ENCODE measurements around the gene PADI3. TPM values are rescaled to one million over a fixed set of nuclear protein-coding genes. Genes with fewer than 3 reads are reported as not detected.

The PADI3 gene
- total and polyA plus RNA-seq, 12 donors = not detected

DNA sequence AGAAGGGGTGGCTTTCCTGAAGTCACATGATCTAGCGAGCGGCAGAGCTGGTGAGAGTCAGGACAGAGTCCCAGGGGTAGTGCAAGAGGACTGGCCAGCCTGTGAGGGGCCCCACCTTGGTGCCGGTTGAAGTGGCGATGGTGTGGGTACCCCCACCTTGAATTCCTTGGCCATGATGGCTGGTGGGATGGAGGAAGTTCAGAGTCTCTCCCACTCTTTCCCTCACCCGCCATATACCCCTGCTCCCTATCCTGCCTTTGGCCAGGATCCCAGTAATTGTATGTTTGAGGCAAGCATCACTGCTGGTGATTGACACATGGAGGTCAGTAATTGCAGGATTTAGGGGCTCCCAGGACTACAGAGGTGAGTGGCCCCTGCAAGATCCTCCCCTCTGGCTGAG, 11.8 kb downstream of the PADI3 start:
- H3K27me3 ChIP-seq = peaks cover 7% of the 10 kb centered on the region

DNA sequence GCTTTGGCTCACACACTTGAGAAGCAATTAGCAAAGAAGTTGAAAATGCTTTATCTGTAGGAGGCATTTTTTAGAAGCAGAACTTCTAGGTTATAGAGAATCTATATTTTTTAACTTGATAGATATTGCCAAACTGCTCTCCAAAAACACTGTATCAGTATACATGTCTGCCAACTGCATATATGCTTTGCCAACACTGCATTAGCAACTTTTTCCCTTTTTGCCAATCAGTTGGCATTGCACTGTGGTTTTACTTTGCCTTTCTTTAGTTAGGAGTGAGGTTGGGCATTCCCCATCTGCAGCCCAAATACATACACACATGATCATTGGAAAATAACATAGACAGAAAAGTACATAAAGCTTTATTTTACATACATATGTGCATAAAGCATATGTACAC, 15.0 kb downstream of the PADI3 start:
- Histone ChIP-seq H3K4me1 (replicated peaks in 1 of 2) (no peaks in the 10 kb centered on the region), H3K27ac (no peak overlapping the region), H3K36me3 (replicated peaks in 1 of 2) (no peaks in the 10 kb centered on the region), H3K4me3 (no peak overlapping the region), H3K27me3 (peaks cover 7% of the 10 kb centered on the region), H3K9me3 (replicated peaks in 1 of 3) (no peaks in the 10 kb centered on the region)
- intact Hi-C loops (cut with DNase I) = no loop called here
- no peak for DNase-seq
- TF ChIP-seq POLR2A (IDR thresholded peaks at IDR 0.05) = no peak
- TF ChIP-seq, protein P1, sequence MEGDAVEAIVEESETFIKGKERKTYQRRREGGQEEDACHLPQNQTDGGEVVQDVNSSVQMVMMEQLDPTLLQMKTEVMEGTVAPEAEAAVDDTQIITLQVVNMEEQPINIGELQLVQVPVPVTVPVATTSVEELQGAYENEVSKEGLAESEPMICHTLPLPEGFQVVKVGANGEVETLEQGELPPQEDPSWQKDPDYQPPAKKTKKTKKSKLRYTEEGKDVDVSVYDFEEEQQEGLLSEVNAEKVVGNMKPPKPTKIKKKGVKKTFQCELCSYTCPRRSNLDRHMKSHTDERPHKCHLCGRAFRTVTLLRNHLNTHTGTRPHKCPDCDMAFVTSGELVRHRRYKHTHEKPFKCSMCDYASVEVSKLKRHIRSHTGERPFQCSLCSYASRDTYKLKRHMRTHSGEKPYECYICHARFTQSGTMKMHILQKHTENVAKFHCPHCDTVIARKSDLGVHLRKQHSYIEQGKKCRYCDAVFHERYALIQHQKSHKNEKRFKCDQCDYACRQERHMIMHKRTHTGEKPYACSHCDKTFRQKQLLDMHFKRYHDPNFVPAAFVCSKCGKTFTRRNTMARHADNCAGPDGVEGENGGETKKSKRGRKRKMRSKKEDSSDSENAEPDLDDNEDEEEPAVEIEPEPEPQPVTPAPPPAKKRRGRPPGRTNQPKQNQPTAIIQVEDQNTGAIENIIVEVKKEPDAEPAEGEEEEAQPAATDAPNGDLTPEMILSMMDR (IDR thresholded peaks at IDR 0.05) = no peak

More for the DNA sequence above, 11.8 kb downstream of the PADI3 start:
- no peak for DNase-seq
- no peaks in the 10 kb centered on the region for H3K4me1 ChIP-seq (replicated peaks in 1 of 2)
- no peaks in the 10 kb centered on the region for H3K36me3 ChIP-seq (replicated peaks in 1 of 2)
- WGBS, 4 donors = 71 to 88% (median 79%) methylated on average over 5 of the region's 5 CpGs
- H3K4me3 ChIP-seq = no peak overlapping the region
- TF ChIP-seq, protein P1 (IDR thresholded peaks at IDR 0.05) = no peak
- TF ChIP-seq POLR2A (IDR thresholded peaks at IDR 0.05) = no peak
- H3K9me3 ChIP-seq (replicated peaks in 1 of 3) = no peaks in the 10 kb centered on the region
- H3K27ac ChIP-seq = no peak overlapping the region
- intact Hi-C loops (cut with DNase I) = no loop called here

- WGBS, 4 donors = 78 to 89% (median 88%) methylated on average over 5 of the region's 5 CpGs
- TF ChIP-seq POLR2A (IDR thresholded peaks at IDR 0.05) = no peak
- TF ChIP-seq, protein P1 (IDR thresholded peaks at IDR 0.05) = no peak
Observed at GRCh38 chr1:17264470-17264869, 15.6 kb downstream of the PADI3 start.

DNA sequence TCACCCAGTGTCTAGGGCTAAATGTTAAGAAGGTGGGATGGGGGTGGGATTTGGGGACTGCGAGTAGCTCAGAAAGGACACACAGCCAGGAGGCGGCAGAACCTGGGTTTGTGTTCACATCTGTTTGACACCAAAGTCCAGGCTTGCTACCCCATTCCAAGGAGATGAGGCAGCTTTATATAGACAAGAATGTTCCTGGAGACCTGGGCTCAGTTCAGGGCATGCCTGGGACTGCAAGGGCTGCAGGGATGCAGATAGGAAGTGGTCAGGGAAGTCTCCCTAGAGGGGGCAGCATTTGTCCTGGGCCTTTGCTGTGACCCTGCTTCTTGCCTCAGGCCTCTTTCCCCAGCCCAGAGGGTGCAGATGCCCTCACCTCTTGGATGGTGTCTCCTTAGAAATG, 16.3 kb downstream of the PADI3 start:
- no peaks in the 10 kb centered on the region for H3K36me3 ChIP-seq (replicated peaks in 1 of 2)
- no peak for TF ChIP-seq POLR2A (IDR thresholded peaks at IDR 0.05)
- TF ChIP-seq, protein P1 (IDR thresholded peaks at IDR 0.05) = no peak
- WGBS, 4 donors = 72 to 83% (median 74%) methylated on average over 2 of the region's 2 CpGs
- DNase-seq = no peak
- H3K27ac ChIP-seq = no peak overlapping the region
- no peak overlapping the region for H3K4me3 ChIP-seq
- H3K27me3 ChIP-seq = no peaks in the 10 kb centered on the region
- H3K9me3 ChIP-seq (replicated peaks in 1 of 3) = no peaks in the 10 kb centered on the region
- no peaks in the 10 kb centered on the region for H3K4me1 ChIP-seq (replicated peaks in 1 of 2)
- intact Hi-C loops (cut with DNase I) = no loop called here

More at GRCh38 chr1:17264470-17264869, 15.6 kb downstream of the PADI3 start:
- Histone ChIP-seq H3K4me3 (no peak overlapping the region), H3K27me3 (peaks cover 4% of the 10 kb centered on the region), H3K27ac (no peak overlapping the region), H3K4me1 (replicated peaks in 1 of 2) (no peaks in the 10 kb centered on the region), H3K36me3 (replicated peaks in 1 of 2) (no peaks in the 10 kb centered on the region), H3K9me3 (replicated peaks in 1 of 3) (no peaks in the 10 kb centered on the region)
- intact Hi-C loops (cut with DNase I) = no loop called here
- no peak for DNase-seq

All from adrenal gland (tissue), 12 donors.